Heart left ventricle (tissue), 16 donors: ENCODE measurements around the gene ANAPC1. TPM values are rescaled to one million over a fixed set of nuclear protein-coding genes. Genes with fewer than 3 reads are reported as not detected.

Experiments used
- ATAC-seq, 4 donors: fragments of 200-7000 bp; cut with Tn5 transposase; one replicate each; pipeline ENCODE4 v1.9.1; 2020 to 2022; ENCODE audit warnings: moderate library complexity in 4 of 4, mild to moderate bottlenecking in 3 of 4, moderate number of reproducible peaks in 1 of 4
- DNase-seq, 5 donors: peaks; one replicate each; pipeline ENCODE4 v3.0.0-alpha.2; 2020
- H3K27ac ChIP-seq, 12 donors: fragments of 200-600 bp; sonication (generic) in 4 of 12; one replicate each; pipeline versions ENCODE4 v1.5.0 to v1.8.0; 2016 to 2022; ENCODE audit warnings: mild to moderate bottlenecking in 2 of 12
- H3K27me3 ChIP-seq, 9 donors: fragments of 200-600 bp; sonication (generic) in 2 of 9; one replicate each; pipeline versions ENCODE4 v1.5.1 to v1.8.0; 2016 to 2022; ENCODE audit warnings: mild to moderate bottlenecking in 3 of 9
- H3K36me3 ChIP-seq, 9 donors: fragments of 200-600 bp; sonication (generic) in 2 of 9; one replicate each; pipeline versions ENCODE4 v1.5.0 to v1.8.0; 2018 to 2022; ENCODE audit warnings: mild to moderate bottlenecking in 2 of 9
- H3K4me1 ChIP-seq, 12 donors: fragments of 200-600 bp; sonication (generic) in 4 of 12; one replicate each; pipeline versions ENCODE4 v1.5.0 to v1.8.0; 2016 to 2022; ENCODE audit warnings: mild to moderate bottlenecking in 3 of 12
- H3K4me3 ChIP-seq, 12 donors: fragments of 200-600 bp; sonication (generic) in 4 of 12; one replicate each; pipeline versions ENCODE4 v1.5.0 to v1.8.0; 2017 to 2022; ENCODE audit warnings: mild to moderate bottlenecking in 9 of 12, moderate library complexity in 4 of 12
- H3K9me3 ChIP-seq, 12 donors: fragments of 200-600 bp; sonication (generic) in 4 of 12; one replicate each; pipeline versions ENCODE4 v1.5.0 to v1.8.0; 2016 to 2022; ENCODE audit warnings: mild to moderate bottlenecking in 1 of 12
- POLR2A ChIP-seq, 2 donors: fragments of 450-650 bp; IDR thresholded peaks; one replicate each; pipeline ENCODE4 v1.6.1; 2017; ENCODE audit warnings: antibody characterized with exemption in 2 of 2, mild to moderate bottlenecking in 2 of 2, moderate library complexity in 2 of 2
- WGBS, 4 donors: extraction: QIAGEN DNeasy Blood & Tissue Kit in 2 of 4; methylation state at CpG; one replicate each; pipeline versions ENCODE4 v1.1.5 to v1.1.7; 2013 to 2018; 5-methylcytosine and 5-hydroxymethylcytosine counted together
- intact Hi-C, 10 donors: fragments of 100-400 bp; cut with DNase I; formaldehyde crosslinking; loops; one replicate each; pipeline versions ENCODE4 v1.11.1 to v1.14.2; 2022
- long read RNA-seq, 3 donors: library from polyadenylated mRNA; unstranded; transcript quantifications; one replicate each; pipeline ENCODE4 v2.0.0, GENCODE V29; 2020 to 2021
- polyA plus RNA-seq, 2 donors: library from polyadenylated mRNA; stranded (reverse); fragments of 200-250 nt; gene quantifications; one replicate each; pipeline ENCODE4 v1.2.3, GENCODE V29; 2013
- total RNA-seq, 9 donors: library from RNA; depleted of rRNA in 2 of 9; stranded (reverse); fragments of >200 nt in 2 of 9; fragmentation: NEBNext Ultra II Directional in 3 of 9; extraction: Animal tissue kit (Norgen Biotek cat#: 25700) in 3 of 9; gene quantifications; one replicate each; pipeline versions ENCODE4 v1.1.0 to v1.2.4, GENCODE V29; 2016 to 2023
- TF ChIP-seq, protein P1 (sequence below), 12 donors: fragments of 200-600 bp; sonication (generic) in 4 of 12; IDR thresholded peaks; one replicate each; pipeline versions ENCODE4 v1.5.0 to v1.8.0; 2018 to 2022; ENCODE audit warnings: antibody characterized with exemption in 12 of 12, mild to moderate bottlenecking in 5 of 12
- donor health status: ischemic (EF 13 %, LVEDD 7.1; RV severe dilation, severe dysfunction).
- donor health status: healthy with polysubstance abuse.
- donor health status: DM: no; HTN: yes; CAD: no.
- donor health status: DM: no; HTN: no; CAD: no.
- donor health status: ischemic (EF 25% LVEDD 6.9; RV normal size, moderate dysfunction).
- donor health status: ischemic (EF 25% LVEDD 5.7; RV mildly dilated, moderate dysfunction).
- donor health status: healthy.
- donor health status: DM: yes; HTN: yes; CAD: no.
- donor health status: ischemic (EF 35%, LVEDD 5.7; RV mildly dilated, moderate dysfunction).
- donor health status: nonischemic (EF 11% LVEDD 7.7; RV severe dilation, severe dysfunction).
- donor health status: DM: yes; HTN: yes; CAD: no.
- donor health status: PGD.
- donor health status: ischemic (EF 29% LVEDD 5.4; RV normal size, mild dysfunction).
- donor health status: nonischemic (EF 23%, LVEDD 6.1; RV moderate dilation, normal function).

The ANAPC1 gene, protein sequence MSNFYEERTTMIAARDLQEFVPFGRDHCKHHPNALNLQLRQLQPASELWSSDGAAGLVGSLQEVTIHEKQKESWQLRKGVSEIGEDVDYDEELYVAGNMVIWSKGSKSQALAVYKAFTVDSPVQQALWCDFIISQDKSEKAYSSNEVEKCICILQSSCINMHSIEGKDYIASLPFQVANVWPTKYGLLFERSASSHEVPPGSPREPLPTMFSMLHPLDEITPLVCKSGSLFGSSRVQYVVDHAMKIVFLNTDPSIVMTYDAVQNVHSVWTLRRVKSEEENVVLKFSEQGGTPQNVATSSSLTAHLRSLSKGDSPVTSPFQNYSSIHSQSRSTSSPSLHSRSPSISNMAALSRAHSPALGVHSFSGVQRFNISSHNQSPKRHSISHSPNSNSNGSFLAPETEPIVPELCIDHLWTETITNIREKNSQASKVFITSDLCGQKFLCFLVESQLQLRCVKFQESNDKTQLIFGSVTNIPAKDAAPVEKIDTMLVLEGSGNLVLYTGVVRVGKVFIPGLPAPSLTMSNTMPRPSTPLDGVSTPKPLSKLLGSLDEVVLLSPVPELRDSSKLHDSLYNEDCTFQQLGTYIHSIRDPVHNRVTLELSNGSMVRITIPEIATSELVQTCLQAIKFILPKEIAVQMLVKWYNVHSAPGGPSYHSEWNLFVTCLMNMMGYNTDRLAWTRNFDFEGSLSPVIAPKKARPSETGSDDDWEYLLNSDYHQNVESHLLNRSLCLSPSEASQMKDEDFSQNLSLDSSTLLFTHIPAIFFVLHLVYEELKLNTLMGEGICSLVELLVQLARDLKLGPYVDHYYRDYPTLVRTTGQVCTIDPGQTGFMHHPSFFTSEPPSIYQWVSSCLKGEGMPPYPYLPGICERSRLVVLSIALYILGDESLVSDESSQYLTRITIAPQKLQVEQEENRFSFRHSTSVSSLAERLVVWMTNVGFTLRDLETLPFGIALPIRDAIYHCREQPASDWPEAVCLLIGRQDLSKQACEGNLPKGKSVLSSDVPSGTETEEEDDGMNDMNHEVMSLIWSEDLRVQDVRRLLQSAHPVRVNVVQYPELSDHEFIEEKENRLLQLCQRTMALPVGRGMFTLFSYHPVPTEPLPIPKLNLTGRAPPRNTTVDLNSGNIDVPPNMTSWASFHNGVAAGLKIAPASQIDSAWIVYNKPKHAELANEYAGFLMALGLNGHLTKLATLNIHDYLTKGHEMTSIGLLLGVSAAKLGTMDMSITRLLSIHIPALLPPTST (N-terminal part only)
- total RNA-seq (10 to 100 TPM; 12.2 to 30.7 (median 19.0) TPM), polyA plus RNA-seq (10 to 100 TPM in 1 of 2 donors, 1 to 10 TPM in 1; 4.9 to 11.7 TPM)
- long read RNA-seq, donor 1, full-length matches to known transcripts: 5 of 10 reads
- long read RNA-seq, donor 1, partial matches to known transcripts: 5 of 10 reads
- long read RNA-seq, donor 1, other reads (novel, unspliced or antisense): 0 of 10 reads
- long read RNA-seq, donor 2, full-length matches to known transcripts: 7 of 13 reads
- long read RNA-seq, donor 2, partial matches to known transcripts: 4 of 13 reads
- long read RNA-seq, donor 2, other reads (novel, unspliced or antisense): 2 of 13 reads
- long read RNA-seq, donor 3, full-length matches to known transcripts: 8 of 14 reads
- long read RNA-seq, donor 3, partial matches to known transcripts: 6 of 14 reads
- long read RNA-seq, donor 3, other reads (novel, unspliced or antisense): 0 of 14 reads

DNA sequence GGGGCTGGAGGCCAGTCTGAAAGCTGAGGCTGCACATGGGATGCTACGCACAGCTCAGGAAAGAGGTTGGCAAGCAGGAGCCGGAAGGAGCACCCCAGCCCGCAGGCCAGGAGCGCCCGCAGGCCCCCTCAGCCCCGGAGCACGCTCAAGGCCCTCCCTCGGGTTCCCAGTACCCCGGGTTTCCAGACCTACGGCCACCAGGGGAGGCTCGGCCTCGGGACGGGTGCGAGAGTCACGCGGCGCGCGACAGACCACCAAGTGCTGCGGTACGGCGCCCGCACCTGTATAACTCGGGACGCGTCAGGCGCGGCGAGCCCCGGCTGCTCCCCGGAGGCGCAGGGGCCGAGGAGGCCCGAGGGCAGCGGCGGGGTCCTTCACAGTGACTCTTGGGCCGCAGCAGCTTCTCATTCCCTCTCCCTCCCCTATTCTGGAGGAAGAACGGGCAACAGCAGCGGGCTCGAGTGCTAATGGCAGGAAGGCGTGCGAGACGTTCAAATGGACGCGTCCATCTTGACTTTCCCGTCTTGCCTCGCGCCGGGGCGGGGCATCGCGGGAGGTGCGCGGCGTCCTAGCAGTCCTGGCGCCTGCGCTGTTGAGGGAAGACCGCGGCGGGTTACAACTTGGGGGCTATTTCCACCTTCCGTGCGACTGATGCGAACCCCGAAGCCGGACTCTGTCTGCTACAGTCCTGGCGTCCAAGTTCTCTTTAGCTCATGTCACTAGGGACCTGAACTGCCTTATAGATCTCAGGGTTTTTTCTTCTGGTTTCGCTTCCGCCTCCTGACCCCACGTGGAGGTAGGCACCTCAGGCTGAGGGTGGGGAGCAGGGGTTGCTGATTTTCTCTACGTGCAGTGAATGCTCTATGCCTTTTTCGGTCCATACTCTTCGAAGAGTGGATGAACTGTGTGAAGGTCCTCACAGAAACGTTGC lies at the start of gene ANAPC1:
ANAPC1 (minus strand) TSS at position 533 of the 931 bp plus-strand sequence. CDS start 3,368 bp downstream, outside the sequence.
- peak in 1 of 2 donors; percentile 28 for TF ChIP-seq POLR2A (IDR thresholded peaks at IDR 0.05)
- TF ChIP-seq, protein P1, sequence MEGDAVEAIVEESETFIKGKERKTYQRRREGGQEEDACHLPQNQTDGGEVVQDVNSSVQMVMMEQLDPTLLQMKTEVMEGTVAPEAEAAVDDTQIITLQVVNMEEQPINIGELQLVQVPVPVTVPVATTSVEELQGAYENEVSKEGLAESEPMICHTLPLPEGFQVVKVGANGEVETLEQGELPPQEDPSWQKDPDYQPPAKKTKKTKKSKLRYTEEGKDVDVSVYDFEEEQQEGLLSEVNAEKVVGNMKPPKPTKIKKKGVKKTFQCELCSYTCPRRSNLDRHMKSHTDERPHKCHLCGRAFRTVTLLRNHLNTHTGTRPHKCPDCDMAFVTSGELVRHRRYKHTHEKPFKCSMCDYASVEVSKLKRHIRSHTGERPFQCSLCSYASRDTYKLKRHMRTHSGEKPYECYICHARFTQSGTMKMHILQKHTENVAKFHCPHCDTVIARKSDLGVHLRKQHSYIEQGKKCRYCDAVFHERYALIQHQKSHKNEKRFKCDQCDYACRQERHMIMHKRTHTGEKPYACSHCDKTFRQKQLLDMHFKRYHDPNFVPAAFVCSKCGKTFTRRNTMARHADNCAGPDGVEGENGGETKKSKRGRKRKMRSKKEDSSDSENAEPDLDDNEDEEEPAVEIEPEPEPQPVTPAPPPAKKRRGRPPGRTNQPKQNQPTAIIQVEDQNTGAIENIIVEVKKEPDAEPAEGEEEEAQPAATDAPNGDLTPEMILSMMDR (IDR thresholded peaks at IDR 0.05): peak in 1 of 12 donors; percentile 3
- ATAC-seq (peak; percentile 96 to 99 (median 98)), DNase-seq (peak; percentile 81 to 90 (median 88))
- Histone ChIP-seq H3K4me3 (peak within 1 kb of the TSS; percentile 54 to 99 (median 97)), H3K36me3 (peaks cover 0 to 17% (median 12%) of the 10 kb centered on the region in 9 donors), H3K9me3 (no peaks in the 10 kb centered on the region), H3K4me1 (peaks cover 0 to 20% (median 9%) of the 10 kb centered on the region in 12 donors), H3K27ac (peak within 1 kb of the TSS in 11 of 12 donors; percentile 58 to 90 (median 80)), H3K27me3 (no peaks in the 10 kb centered on the region)
- 0% methylated on average over 33 to 73 of the region's 73 CpGs for WGBS, 4 donors
- intact Hi-C loops: no loop called here

DNA sequence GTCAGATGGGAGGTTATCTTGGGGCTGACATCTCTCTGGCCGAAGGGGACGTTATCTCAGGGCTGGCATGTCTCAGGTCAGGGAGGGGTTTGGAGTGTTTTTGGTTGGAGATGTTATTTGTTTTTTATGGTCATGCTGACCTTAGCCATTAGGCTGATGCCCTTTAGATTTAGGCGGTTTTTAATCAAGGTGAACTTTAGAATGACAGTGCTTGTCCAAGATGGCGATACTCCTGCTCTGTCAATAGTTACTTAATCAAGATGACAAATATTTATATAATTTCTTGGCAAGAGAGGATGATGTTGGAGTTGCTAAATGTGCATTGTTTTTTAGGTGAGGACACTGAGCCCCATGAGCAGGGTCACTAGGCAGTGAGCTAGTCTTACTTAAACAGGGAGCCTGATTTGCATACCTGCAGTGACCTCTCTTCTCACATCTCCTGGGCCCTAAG lies 48.9 kb upstream of the ANAPC1 start:
- no peaks in the 10 kb centered on the region for H3K27me3 ChIP-seq
- DNase-seq (no peak), ATAC-seq (no peak)
- whole genome bisulfite sequencing, 4 donors: 85 to 92% (median 87%) methylated on average over 4 of the region's 4 CpGs
- peaks cover 0 to 50% (median 24%) of the 10 kb centered on the region in 9 donors for H3K36me3 ChIP-seq
- H3K4me1 ChIP-seq: peaks cover 0 to 11% (median 0%) of the 10 kb centered on the region in 12 donors
- intact Hi-C loops: no loop called here
- H3K4me3 ChIP-seq: no peak overlapping the region
- TF ChIP-seq POLR2A (IDR thresholded peaks at IDR 0.05): no peak
- TF ChIP-seq, protein P1 (IDR thresholded peaks at IDR 0.05): no peak
- no peaks in the 10 kb centered on the region for H3K9me3 ChIP-seq
- no peak overlapping the region for H3K27ac ChIP-seq

DNA sequence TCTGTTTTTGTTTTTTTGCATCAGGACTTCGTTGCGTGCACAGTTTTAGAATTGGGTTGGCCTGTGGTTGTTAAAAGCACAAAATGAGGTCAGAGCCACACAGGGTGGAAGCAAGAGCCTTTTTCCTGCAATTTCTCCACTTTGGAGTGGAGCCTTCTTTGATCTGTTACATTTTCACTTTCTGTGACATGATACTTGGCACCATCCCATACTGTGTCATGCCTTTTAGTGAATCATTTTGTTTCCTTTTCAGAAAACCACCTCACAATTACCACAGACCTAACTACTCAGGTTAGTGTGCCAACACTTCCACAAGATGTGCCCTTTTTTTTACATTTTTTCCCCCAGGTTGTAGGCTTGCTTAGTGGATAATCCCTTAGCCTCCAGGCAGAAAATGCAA lies 46.9 kb upstream of the ANAPC1 start:
- no peak overlapping the region for H3K4me3 ChIP-seq
- 82 to 94% (median 90%) methylated on average over 2 of the region's 2 CpGs for WGBS, 4 donors
- DNase-seq: no peak
- H3K27me3 ChIP-seq: no peaks in the 10 kb centered on the region
- TF ChIP-seq POLR2A (IDR thresholded peaks at IDR 0.05): no peak
- TF ChIP-seq, protein P1 (IDR thresholded peaks at IDR 0.05): no peak
- intact Hi-C loops: no loop called here
- no peaks in the 10 kb centered on the region for H3K9me3 ChIP-seq
- H3K4me1 ChIP-seq: peaks cover 0 to 11% (median 3%) of the 10 kb centered on the region in 12 donors
- H3K36me3 ChIP-seq: peaks cover 0 to 50% (median 24%) of the 10 kb centered on the region in 9 donors
- no peak for ATAC-seq
- no peak overlapping the region for H3K27ac ChIP-seq
